HEK293T (cell line): Measurements from ENCODE around the gene PUS7.

Experiments
- FOXM1 ChIP-seq: fragments of 450-650 bp; IDR thresholded peaks from 2 replicates; pipeline ENCODE4 v1.6.1; 2017; ENCODE audit warnings: mild to moderate bottlenecking, borderline replicate concordance
- SUZ12 ChIP-seq: fragments of 450-650 bp; IDR thresholded peaks from 2 replicates; pipeline ENCODE4 v1.6.1; 2016; ENCODE audit warnings: mild to moderate bottlenecking

DNA sequence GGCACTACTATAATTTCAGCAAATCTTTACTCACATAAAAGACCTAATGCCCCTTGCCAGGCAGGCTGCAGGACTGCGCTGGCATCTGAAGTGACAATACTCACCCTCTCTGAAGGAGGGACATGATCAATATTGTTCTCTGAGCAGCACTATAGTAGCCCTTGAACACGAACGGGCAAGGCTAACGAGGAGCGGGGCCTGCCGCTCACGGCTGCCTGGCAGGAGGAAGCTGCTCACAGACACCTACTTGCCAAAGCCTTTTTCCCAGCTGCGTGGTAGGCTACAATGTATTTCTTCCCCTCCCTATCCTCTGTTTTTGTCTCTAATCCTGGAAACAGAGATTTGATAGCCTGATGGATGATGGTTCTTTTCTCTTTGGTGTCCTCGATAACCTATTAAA is 19.9 kb downstream of the PUS7 start:
- TF ChIP-seq SUZ12 = no peak
- no peak for TF ChIP-seq FOXM1
